ENCODE measurements around the gene CLASP2. TPM values are rescaled to one million over a fixed set of nuclear protein-coding genes. Genes with fewer than 3 reads are reported as not detected.

Gene CLASP2
- total and polyA plus RNA-seq, 2 of the 4 experiments (the other 2 are of a cell fraction), result 11.9 to 49.1 TPM

- peak; percentile 20 for DNase-seq
- Histone ChIP-seq H3K4ac (ENCODE audit: low read depth, low read length) (peak overlapping the region; percentile 53; the same call in 1 of the 2 replicates), H4K91ac (ENCODE audit: insufficient read depth, low read depth, low read length) (no peak overlapping the region), H2AFZ (replicated peaks; ENCODE audit: low read length, poor library complexity) (no peak overlapping the region), H2BK5ac (ENCODE audit: low read depth, low read length, poor library complexity, severe bottlenecking) (peak overlapping the region; percentile 73), H3K4me3 (ENCODE audit: insufficient read depth, low read depth, low read length) (peak overlapping the region; percentile 31; the same call in 1 of the 2 replicates), H3K79me1 (ENCODE audit: low read depth in 1 of 2, low read length in 2 of 2) (peaks cover 5 to 26% of the 10 kb centered on the region in 2 experiments; a peak in 3 of 4 replicates), H3K27ac (ENCODE audit: insufficient read depth, low read length) (peak overlapping the region; percentile 89), H3K23ac (ENCODE audit: low read depth, low read length) (peak overlapping the region; percentile 14; the same call in 1 of the 2 replicates), H3K4me1 (ENCODE audit: control insufficient read depth, insufficient read depth, low read length) (peaks cover 6% of the 10 kb centered on the region), H4K20me1 (ENCODE audit: insufficient read depth, low read length) (no peaks in the 10 kb centered on the region), H2AK5ac (ENCODE audit: low read depth, low read length) (no peak overlapping the region), H3K9me1 (ENCODE audit: insufficient read depth, low read length) (no peaks in the 10 kb centered on the region), H3K4me2 (ENCODE audit: low read depth, low read length) (peak overlapping the region; percentile 81), H2BK20ac (ENCODE audit: low read depth, low read length) (no peak overlapping the region), H2BK120ac (ENCODE audit: low read depth, low read length) (peak overlapping the region; percentile 41; the same call in 1 of the 2 replicates), H3K14ac (replicated peaks; ENCODE audit: low read depth, low read length) (peak overlapping the region; percentile 69), H3K36me3 (ENCODE audit: control insufficient read depth, insufficient read depth, low read length) (no peaks in the 10 kb centered on the region), H4K5ac (ENCODE audit: low read depth, low read length) (peak overlapping the region; percentile 46), H3K9me3 (ENCODE audit: control insufficient read depth, insufficient read depth, low read length) (no peaks in the 10 kb centered on the region), H4K8ac (ENCODE audit: low read depth in 2 of 2, low read length in 2 of 2) (peak overlapping the region in 1 of 2 experiments; percentile 46; a peak in 3 of 4 replicates), H3K18ac (ENCODE audit: low read depth, low read length) (peak overlapping the region; percentile 72), H2BK15ac (ENCODE audit: low read depth, low read length) (no peak overlapping the region), H2AK9ac (replicated peaks; ENCODE audit: low read depth, low read length, poor library complexity) (no peak overlapping the region), H3K27me3 (ENCODE audit: control insufficient read depth, insufficient read depth, low read length) (no peaks in the 10 kb centered on the region), H3K9ac (ENCODE audit: low read depth, low read length) (peak overlapping the region; percentile 52), H3K56ac (ENCODE audit: extremely low read depth, insufficient read depth, low read length) (peak overlapping the region; percentile 36; the same call in 1 of the 2 replicates)
- intact Hi-C loops (cut with micrococcal nuclease) (loop anchor here (5.0 kb wide), 1 partner anchor 57 kb away; the partner anchor contains the start of gene CLASP2), dilution Hi-C loops (cut with HindIII; ENCODE audit: low sequenced_read_pairs, unreplicated experiment) (no loop called here), in situ Hi-C loops (cut with MboI; ENCODE audit: low sequenced_read_pairs) (no loop called here)
- ChIA-PET POLR2A (ENCODE audit: unreplicated experiment) (interaction anchor here (0.6 kb wide), 2 partner anchors 109 to 156 kb away, joined by 3 read pairs; no protein-coding TSS in a partner anchor), CTCF (interaction anchor here (1.5 to 1.7 kb wide), 2 partner anchors 56 to 116 kb away, joined by 4 to 6 read pairs; no protein-coding TSS in a partner anchor)
- TF ChIP-seq ELK1 (IDR thresholded peaks at IDR 0.05; ENCODE audit: borderline replicate concordance, low read depth, low read length), result no peak
- TF ChIP-seq POLR2A (IDR thresholded peaks at IDR 0.05; ENCODE audit: low read depth, low read length), result no peak
- TF ChIP-seq SMC3 (IDR thresholded peaks at IDR 0.05; ENCODE audit: low read depth, low read length), result no peak
- no TSS peak for BruUV-seq (replicated peaks)
- ATAC-seq (ENCODE audit: low read depth), result no peak
- WGBS, 2 experiments (ENCODE audit: extremely low coverage in 2 of 2, insufficient read length in 1 of 2), result 14% methylated on average over 1 of the region's 5 CpGs; no CpG with 5 or more reads in 1 of the 2 experiments
These were observed 58.1 kb downstream of the CLASP2 start for GRCh38 chr3:33659856-33660434.

All from IMR-90 (cell line).